ENCODE results near the gene NUDT1. TPM values are rescaled to one million over a fixed set of nuclear protein-coding genes. Genes with fewer than 3 reads are reported as not detected.

Gene NUDT1
- total RNA-seq, 3 donors from 2014 or later = 6.8 to 20.3 (median 12.4) TPM

DNA sequence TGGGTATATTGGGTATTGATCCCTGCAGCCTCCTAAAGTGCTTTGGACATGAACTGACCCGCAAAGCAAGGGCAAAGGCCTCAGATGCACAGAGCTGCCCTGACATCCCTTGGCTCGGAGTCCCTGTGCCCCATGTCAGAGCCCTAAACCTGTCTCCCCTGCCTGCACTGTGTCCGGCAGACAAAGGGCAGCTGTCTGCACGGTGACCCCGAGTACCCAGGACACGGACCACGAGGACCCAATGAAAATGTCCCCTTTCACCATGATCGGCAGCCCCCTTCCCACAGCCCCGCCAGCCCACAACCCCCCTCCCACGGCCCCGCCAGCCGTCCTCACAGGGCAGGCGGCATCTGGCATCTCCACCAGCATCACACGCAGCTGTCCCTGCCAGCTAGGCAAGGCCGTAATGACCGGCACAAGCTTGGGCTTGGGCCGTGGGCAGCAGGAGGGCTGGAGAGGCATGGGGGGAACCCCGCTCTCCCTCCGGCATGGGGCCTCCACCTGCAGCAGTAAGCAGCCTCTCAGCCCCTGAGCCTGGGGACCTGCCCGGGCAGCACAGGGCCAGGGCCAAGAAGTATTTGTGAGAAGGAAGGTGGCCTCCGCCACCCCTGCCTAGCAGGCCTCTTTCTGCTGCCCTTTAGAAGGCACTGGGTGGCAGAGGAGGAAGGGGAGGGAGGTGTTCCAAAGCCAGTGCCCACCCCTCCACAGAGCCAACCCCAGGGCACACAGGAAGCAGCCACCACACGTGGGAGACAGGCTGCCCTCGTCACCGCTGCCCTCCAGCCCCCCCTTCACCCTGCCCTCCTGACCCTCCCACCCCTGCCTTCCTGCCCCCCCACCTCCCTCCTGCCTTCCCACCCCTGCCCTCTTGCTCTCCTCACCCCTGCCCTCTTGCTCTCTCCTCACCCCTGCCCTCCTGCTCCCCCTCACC lies 10.1 kb downstream of the NUDT1 start:
- DNase-seq (no peak), ATAC-seq (no peak)
- Histone ChIP-seq H3K36me3 (ENCODE audit: low read depth) (no peaks in the 10 kb centered on the region), H3K9me3 (no peaks in the 10 kb centered on the region), H3K4me1 (ENCODE audit: low read depth) (no peaks in the 10 kb centered on the region), H3K4me3 (no peak overlapping the region)
- intact Hi-C loops (cut with DNase I, micrococcal nuclease) = no loop called here
- TF ChIP-seq, protein P1, sequence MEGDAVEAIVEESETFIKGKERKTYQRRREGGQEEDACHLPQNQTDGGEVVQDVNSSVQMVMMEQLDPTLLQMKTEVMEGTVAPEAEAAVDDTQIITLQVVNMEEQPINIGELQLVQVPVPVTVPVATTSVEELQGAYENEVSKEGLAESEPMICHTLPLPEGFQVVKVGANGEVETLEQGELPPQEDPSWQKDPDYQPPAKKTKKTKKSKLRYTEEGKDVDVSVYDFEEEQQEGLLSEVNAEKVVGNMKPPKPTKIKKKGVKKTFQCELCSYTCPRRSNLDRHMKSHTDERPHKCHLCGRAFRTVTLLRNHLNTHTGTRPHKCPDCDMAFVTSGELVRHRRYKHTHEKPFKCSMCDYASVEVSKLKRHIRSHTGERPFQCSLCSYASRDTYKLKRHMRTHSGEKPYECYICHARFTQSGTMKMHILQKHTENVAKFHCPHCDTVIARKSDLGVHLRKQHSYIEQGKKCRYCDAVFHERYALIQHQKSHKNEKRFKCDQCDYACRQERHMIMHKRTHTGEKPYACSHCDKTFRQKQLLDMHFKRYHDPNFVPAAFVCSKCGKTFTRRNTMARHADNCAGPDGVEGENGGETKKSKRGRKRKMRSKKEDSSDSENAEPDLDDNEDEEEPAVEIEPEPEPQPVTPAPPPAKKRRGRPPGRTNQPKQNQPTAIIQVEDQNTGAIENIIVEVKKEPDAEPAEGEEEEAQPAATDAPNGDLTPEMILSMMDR (IDR thresholded peaks at IDR 0.05) = no peak

DNA sequence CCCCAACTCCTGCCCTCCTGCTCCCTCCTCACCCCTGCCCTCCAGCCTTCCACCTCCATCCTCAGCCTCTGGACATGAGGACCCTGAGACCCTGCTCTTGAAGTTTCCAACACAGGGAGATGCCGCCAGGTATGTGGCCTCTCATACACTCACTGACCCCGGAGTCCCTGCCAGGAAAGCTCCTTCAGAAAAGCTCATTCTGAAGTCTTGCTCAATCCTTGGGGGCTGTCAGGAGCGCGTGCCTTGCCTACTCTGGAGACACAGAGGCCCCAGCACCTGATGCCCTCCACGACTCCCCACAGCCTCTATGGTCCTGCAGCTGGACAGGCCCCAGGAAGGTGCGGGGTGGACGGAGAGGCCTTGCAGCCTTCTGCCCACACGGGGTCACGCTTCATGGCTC lies 11.0 kb downstream of the NUDT1 start:
- no peak for ATAC-seq
- TF ChIP-seq, protein P1 (IDR thresholded peaks at IDR 0.05) = no peak
- Histone ChIP-seq H3K4me3 (no peak overlapping the region), H3K4me1 (ENCODE audit: low read depth) (no peaks in the 10 kb centered on the region), H3K36me3 (ENCODE audit: low read depth) (no peaks in the 10 kb centered on the region), H3K9me3 (no peaks in the 10 kb centered on the region)
- intact Hi-C loops (cut with DNase I, micrococcal nuclease) = no loop called here
- no peak for DNase-seq

DNA sequence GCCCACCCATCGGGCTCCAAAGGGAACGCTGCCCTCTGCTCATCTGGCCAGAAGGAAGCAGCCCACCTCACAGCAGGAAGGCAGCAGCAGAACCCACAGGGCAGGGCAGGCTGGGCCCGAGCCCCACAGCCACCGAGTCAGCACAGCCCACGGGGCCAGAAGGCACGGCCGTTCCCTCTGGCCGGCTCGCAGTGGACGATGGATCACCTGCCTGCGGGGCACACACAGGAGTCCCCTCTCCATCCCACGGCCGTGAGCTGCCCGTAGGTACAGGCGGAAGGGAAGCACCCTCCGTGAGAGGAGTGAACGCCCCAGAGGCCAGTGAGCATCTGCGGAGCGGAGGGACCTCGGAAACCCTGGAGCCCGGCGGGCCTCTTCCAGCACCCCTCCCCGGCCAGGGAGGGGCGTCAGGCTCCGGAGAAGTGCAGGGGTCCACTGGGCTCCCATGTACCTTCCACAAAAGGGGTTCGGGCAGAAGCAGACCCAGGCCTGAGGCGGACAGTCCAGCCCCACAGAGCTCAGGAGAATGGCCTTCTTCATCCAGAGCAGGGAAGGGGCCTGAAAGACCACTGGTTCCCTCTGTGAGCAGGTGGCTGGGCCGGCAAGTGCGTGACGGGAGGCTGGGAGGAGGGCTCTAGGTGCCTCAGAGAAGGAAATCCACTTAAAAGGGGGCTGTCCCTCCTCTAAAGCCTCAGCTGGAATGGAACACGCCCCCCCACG lies 11.7 kb downstream of the NUDT1 start:
- intact Hi-C loops (cut with DNase I, micrococcal nuclease) = no loop called here

DNA sequence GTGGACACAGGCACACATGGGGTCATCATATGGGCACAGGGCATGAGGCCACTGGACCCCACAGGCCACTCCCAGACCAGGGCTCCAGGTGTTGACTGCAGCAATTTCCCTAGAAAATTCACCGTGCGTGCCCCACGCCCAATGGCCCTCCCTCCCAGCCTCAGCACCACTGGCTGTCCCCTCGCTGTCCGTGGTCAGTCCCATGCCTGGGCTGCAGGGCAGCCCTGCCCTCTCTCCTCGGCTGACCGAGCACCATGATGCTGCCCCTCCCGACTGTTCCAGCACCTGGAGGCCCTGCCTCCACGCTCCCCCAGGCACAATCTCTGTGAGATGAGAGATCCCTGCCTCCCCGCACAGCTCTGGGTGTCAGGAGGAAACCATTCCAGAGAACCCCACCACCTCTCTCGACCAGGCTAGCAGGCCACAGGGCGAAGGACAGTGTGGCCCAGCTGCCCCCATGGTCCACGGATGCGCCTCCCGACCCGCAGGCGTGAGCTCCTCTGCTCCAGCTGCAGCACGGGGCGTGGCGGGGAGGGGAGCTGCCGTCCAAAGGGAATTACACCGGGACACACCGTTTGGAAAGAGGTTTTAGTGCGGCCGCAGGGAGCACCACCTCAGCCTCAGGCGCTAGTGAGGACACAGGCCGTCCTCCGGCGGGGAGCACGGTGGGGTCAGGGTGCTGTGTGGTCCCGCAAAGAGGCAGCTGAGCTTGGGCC lies 12.6 kb downstream of the NUDT1 start:
- Histone ChIP-seq H3K4me1 (ENCODE audit: low read depth) (no peaks in the 10 kb centered on the region), H3K36me3 (ENCODE audit: low read depth) (no peaks in the 10 kb centered on the region), H3K4me3 (no peak overlapping the region), H3K9me3 (no peaks in the 10 kb centered on the region)
- no peak for ATAC-seq
- TF ChIP-seq, protein P1 (IDR thresholded peaks at IDR 0.05) = no peak
- no peak for DNase-seq
- intact Hi-C loops (cut with DNase I, micrococcal nuclease) = no loop called here

More for the DNA sequence above, 11.7 kb downstream of the NUDT1 start:
- H3K4me3 ChIP-seq = no peak overlapping the region
- TF ChIP-seq, protein P1 (IDR thresholded peaks at IDR 0.05) = no peak
- no peaks in the 10 kb centered on the region for H3K36me3 ChIP-seq (ENCODE audit: low read depth)
- no peak for DNase-seq
- no peak for ATAC-seq
- no peaks in the 10 kb centered on the region for H3K9me3 ChIP-seq
- H3K4me1 ChIP-seq (ENCODE audit: low read depth) = no peaks in the 10 kb centered on the region
